SW 1271 (cell line): ENCODE data around the gene CLDN5.

Source experiments
- DNase-seq, 2 experiments: peaks; one replicate each; lab custom pipeline; 2025; lab: John Stamatoyannopoulos, UW

Gene CLDN5, protein sequence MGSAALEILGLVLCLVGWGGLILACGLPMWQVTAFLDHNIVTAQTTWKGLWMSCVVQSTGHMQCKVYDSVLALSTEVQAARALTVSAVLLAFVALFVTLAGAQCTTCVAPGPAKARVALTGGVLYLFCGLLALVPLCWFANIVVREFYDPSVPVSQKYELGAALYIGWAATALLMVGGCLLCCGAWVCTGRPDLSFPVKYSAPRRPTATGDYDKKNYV

DNA sequence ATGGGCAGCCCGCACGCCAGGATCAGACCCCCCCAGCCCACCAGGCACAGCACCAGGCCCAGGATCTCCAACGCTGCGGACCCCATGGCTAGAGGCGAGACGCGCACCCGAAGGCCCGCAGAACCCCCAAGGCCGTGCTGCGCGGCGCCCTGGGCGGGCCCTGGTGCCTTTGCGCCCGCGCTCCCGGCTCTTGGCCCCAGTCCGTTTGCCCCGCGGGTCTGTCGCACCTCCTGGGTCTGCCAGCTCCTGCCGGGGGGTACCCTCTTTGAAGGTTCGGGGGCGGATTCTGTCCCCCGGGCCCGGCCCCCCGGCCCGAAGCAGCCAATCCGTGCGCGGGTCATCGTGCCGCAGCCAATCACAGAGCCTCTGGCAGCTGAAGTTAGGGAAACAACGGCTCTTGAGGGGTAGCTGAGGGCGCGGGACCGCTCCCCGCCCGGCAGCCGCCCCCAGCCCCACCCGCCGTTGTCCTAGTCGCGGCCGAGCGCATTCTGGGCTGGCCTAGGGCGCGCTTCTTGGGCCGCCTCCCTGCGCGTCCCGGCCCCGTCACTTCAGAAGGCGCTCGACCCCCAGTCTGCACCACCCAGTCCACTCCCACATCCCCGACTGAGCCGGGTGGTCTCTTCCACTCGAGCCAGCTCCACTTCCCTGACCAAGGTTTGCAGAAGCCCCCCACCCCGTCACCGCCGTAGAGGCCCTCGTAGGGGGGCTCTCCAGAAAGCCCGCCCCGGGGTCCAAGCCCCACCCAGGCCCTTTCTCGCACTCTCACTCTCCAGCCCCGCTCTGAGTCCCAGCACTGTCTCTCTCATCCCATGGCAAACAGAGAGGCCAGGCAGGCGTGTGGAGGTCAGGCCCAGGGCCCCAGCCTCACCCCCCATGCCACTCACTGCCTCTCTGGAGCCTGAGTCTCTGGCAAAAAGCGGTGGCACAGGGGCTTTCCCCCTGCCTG is at the start of gene CLDN5:
Gene CLDN5 (minus strand): TSS at position 241 of the 946 bp plus-strand sequence. CDS start 155 bp downstream, at position 86.
- no peak for DNase-seq

DNA sequence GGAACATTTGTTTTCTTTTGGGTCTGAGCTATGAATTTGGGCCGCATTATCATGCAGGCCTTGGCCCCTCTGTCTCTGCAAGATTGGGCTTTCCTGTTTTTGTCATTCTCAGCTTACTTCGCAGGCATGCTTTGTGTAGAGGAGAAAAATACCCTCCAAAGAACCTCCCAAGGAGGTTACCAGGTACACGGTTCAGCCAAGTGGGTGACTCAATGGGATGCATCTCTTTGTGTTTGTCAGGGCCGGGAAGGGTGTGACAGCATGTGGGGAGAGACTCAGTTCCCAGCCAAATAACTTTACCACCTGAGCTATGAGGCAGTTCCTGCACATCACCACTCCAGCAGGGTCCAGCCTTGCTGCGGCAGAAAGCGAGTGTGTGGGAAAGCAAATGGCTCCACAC is 47.8 kb upstream of the CLDN5 start:
- no peak for DNase-seq

DNA sequence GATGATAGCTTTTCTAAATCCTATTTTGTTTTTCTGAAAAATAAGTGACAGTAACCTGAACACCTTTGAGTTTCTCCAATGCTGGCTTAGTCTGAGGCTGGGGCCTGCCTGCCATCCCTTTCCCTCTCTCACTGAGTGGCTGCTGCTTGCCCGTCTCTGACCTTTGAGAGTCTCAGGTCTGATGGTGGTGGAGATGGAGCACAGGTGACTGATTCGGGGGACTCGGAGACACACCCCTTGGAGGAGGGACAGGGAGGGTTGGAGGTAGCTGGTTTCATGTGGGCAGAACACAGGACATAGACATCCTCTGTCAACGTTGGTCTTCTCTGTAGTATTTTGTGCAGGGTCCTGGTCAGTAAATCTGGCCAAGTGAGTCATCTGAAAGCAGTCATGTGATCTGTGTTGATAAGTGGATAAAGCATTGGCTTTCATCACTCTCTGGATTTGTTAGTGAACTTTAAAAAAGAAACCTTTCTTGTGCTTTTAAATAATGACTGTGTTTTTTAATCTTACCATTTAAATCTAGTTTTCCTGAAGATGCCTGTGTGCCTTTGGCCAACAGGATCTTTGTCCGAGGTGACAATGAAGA is 47.1 kb upstream of the CLDN5 start:
- no peak for DNase-seq

DNA sequence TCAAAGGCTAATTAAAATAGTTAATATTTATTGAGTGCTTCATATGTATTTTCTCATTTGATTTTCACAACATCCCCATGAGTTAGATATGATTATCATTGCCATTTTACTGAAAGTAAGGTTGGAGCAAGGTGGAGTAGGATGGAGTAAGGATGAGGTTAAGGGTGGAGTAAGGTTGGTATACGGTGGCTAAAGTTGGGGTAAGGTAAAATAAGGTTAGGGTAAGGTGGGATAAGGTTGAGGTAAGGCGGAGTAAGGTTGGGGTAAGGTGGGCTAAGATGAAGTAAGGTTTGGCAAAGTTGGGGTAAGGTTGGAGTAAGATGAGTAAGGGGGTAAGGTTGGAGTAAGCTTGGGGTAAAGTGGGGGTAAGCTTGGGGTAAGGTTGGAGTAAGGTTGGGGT is 45.8 kb upstream of the CLDN5 start:
- no peak for DNase-seq

DNA sequence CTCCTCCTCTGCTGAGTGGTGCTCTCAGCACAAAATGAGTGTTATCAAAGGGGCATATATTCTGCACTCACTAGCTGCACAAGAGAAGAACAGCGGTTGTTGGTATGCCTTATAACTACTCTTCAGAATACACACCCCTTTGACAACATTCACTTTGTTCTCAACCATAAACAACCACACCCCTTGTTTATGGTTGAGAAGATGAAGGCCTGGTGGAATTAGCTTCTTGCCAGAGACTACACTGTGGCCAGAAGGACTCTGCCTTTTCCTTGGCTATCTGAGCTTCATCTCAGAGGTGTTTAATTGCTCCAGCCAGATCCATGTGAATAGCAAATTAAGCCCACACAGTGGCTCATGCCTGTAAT is 45.0 kb upstream of the CLDN5 start:
- DNase-seq, result no peak

DNA sequence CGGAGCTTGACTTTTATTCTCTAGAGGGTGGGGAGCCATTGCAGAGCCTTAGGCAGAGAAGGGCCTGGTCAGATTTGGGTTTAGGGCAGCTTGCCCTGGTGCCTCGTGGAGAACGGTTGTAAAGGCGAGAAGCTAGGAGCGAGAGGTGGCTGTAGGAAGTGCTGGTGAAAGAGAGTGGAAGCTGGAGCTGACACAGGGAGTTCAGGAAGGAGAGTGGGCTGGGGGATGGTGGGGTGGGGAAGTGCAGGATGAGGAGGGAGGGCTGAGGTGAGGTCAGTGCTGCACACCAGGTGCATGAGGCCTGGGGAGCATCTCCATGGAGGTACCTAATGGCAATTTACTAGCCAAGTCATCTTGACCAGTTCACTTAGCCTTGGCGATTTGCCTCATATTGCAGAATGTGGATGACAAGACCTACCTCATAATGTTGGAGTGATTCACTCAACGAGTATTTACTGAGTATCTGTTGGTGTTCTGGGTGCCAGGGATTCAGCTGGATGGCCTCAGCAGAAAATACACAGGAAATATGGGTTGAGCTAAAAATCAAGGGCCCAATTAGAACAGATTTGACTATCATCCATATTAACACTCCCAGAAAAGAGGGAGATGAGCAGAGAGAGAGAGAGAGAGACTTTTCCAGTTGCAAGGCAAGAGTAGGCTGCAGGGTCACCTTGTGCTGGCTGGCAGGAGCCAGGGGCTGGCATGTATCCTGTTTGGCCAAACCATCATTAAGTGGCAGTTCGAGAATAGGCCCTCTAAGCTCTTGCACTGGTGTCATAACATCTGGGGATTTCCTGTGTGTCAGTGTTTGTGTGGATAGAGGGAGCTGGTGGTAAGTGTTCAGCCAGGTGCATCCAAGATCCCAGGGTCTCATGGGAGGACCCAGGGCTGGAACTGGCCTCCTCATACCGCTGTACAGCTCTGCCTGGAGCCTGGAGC is 44.4 kb upstream of the CLDN5 start:
- DNase-seq, result no peak

DNA sequence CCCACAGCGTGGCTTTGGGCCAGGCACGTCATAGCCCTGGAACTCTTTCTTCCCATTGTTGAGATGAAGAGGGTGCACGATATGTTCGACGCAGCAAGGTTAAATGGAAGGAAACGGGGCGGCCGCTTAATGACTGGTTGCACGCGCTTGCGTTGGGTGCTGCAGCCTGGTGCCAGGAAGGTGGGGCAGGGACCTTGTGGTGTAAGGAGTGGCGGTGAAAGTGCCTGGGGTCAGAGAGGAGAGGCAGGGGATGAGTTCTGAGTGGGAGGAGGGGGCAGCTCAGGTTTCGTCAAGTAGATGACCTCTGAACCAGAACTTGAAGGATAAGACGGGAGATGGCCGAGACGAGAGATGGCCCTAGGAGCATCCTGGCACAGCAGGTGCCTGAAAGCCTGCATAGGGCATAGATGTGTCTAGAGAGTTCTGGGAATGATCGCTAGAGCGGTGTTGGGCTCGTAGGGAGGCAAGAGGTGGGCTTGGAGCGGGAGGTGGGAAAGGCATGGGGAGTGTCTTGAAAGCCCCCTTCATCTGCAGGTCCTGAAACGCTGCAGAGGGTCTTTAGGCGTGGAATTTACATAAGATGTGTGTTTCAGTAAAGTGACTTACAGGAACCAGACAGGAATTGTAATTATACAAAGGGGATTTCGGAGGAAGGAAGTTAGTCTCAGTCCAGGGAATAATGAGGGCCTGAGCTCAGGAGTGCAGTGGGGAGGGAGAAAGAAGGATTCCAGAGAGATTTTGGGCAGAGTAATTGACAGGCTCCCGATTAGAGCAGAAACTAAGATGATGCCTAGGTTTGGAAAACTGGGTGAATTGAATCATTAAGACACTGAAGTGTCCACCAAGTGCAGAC is 43.2 kb upstream of the CLDN5 start:
- no peak for DNase-seq

DNA sequence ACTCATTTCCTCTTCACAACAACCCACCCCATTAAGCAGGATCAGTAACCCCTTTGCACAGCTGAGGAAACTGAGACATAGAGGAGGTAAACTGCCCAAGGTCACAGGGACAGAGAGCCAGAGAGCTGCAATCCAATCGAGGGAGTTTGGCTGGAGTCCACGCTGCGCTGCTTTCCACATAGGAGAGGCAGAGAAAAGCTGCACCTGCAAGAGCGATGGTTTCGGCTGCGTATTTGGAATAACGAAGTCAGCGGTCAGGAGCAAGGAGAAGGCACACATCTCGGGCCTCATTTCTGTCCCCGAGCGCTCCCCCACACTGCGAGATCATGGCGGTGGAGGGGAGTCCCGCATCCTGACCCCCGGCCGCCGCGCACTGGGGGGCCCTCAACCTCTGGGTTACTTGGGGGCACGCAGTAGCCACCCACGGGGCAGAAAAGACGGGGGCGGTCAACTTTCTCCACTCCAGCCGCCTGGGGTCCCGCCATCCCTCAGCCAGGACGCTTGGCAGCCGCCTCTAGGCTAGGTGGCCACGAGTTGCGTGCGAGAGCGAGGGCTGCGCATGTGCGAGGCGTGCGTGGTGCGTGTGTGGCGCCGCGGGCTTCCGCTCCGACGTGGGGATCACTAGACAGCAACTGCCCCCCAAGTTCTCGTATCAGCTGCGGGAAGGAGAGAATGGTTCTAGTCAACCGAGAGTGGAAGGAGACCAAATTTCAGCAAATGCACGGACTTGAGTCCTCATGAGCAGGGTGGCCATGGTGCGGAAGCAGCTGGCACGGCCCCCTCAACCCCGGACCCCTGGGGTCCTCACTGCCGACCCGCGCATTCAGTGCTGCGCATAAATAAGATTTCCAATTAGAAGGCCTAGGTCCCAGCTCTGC is 42.3 kb upstream of the CLDN5 start:
- DNase-seq, result no peak

DNA sequence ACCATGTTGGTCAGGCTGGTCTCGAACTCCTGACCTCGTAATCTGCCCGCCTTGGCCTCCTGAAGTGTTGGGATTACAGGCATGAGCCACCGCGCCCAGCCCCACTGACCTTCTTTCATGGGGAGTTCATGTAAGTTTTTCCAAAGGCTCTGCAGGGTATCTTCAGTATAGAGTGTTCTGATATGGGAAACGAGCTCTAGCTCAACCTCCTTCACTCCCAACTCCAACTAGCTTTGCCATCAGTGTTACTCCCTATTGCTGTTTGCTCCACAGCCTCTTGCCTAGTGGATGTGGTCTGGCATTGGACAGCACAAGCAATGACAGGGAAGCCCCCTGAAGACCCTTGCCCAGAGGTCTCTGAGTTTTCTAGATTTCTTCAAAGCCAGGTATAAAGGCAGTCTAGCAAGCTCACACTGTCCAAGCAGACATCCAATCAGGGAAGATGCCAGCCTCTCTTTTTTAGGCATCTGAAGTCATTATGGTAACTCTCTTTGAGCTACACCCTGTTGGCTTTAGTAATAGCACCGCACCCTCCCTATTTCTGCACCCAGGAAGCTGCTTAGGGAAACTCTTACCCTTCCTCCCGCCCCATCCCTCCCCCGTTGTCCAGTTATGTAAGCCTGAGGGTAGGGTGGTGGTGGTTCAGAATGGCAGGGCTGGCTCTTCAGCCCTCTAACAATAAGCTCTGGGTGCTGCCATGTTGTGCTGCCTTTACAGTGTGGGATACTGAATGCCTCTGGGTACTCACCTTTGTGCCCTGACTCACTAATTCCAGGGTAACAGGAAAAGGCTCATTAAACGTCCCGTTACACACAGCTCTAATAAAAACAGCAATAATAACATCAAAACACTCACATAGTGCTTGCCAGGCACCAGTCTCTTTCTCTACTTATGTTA is 41.4 kb upstream of the CLDN5 start:
- DNase-seq, result no peak

DNA sequence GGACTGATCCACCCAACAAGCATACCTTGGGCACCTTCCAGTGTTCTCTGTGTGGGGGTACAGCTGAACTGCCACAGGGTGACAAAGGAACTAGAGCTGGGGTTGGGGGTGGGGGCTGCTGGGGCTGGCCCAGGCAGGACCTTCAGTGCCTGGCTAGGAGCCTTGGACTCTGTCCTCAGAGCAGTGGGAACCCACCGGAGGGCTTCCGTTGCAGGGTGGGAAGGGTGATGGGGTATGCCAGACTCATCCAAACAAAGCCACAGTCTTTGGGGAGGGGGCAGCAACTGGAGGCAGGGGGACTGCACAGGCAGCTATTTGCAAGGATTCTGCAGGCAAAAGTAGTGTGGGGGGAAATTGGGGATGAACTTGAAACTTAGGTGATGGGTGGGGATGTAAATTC is 35.7 kb upstream of the CLDN5 start:
- no peak for DNase-seq

DNA sequence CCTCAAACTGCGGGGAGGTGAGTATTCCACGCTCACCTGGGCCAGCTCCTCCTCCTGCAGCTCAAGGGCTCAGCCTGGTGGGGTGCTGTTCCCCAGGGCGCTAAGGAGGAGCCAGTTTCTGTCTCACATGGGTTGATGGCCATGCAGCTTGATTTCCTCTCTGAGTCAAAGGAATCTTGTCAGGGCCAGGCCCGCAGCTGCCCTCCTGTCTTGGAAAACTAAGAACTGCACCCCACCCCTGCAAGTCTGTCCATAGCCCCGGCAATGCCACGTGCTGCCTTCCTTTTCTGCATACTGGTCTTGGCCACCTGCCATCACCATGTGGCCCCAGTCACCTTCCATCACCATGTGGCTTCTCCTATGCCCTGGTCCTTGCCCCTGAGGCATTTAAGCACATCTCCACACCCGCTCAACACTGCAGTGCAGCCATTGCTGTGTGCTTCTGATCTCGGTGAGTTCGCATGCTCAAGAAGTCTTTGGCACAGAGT is 35.2 kb upstream of the CLDN5 start:
- DNase-seq, result no peak

DNA sequence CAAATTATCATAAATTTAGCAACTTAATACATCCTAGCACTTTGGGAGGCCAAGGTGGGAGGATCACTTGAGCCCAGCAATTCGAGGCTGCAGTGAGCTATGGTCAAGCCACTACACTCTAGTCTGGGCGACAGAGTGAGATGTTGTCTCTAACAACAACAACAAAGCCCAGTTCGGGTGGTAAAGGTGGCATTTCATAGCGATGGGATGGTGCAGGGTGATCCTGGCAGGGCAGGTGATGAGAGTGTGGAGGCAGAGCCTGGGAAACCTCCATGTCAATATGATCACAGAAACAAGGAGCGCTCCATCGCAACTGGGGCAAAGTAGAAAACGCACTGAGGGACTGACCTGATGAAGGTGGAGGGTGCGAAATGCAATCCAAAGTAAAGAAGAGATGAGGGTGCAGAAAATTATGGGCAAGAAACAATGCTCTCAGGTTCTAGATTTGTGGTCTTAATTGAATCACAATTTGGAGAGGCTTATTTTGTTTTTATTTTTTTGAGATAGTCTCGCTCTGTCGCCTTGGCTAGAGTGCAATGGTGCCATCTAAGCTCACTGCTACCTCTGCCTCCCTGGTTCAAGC is 32.8 kb upstream of the CLDN5 start:
- no peak for DNase-seq

DNA sequence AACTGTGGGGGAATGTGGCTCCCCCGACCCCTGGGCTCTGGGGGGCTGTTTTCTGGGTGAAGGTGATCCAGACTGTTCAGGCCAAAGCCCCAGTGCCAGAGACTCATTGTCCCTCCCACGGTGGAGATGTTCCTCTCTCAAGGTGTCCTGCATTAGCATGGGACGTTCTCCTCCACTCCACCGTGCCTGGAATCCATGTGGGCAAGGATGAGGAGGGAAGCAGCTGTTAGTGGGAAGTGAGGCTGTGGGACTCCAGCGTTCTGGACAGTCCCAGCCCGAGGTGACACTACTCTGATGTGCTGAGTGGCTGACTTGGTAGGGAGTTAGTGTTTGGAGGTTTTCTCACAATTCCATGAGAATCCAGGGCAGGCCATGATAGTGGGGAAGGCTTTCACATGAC is 31.4 kb upstream of the CLDN5 start:
- no peak for DNase-seq

DNA sequence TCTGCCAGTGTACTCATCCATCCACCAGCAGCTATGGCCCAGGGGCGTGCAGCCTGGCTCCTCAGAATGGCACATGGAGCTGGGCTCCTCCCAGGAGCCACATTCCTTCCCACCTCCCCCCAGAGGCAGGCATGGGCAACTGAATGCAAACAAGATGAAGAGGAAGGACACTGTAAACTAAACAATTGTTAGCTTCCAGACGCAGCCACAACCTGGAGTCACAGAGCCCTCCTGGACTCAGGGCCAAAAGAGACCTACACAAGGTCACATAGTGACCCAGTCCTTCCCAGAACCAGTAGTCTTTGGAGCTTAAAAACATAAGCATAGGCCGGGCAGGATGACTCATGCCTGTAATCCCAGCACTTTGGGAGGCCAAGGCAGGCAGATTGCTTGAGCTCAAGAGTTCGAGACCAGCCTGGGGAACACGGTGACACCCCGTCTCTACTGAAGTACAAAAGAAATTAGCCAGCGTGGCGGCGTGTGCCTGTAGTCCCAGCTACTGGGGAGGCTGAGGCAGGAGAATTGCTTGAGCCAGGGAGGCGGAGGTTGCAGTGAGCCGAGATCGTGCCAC is 30.7 kb upstream of the CLDN5 start:
- DNase-seq, result peak in 1 of 2 experiments; percentile 49

DNA sequence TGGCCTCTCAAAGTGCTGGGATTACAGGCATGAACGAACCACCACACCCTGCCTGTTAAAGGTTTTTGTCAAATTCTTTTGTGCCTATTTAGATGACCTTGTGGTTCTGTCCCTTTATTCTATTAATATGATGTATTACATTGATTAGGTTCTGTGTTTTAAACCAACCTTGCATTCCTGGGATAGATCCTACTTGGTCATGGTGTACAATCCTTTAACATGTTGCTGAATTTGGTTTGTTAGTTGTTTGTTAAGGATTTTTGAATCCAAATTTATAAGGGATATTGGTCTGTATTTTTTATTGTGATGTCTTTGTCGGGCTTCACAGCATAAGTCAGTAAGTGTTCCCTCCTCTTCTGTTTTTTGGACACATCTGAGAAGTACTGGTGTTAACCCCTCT is 29.0 kb upstream of the CLDN5 start:
- DNase-seq, result no peak

DNA sequence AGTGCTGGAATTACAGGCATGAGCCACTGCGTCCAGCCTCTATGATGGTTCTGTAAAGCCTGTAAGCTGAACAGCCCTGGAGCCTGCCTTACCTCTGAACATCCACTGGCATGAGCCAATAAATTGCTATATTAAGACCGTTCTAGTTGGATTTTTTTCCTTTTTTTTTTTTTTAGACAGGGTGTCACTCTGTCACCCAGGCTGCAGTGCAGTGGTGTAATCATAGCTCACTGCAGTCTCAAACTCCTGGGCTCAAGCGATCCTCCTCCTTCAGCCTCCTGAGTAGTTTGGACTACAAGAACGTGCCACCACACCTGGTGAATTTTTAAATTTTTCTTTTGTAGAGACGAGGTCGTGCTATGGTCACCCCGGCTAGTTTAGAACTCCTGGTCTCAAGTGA is 26.2 kb upstream of the CLDN5 start:
- no peak for DNase-seq

DNA sequence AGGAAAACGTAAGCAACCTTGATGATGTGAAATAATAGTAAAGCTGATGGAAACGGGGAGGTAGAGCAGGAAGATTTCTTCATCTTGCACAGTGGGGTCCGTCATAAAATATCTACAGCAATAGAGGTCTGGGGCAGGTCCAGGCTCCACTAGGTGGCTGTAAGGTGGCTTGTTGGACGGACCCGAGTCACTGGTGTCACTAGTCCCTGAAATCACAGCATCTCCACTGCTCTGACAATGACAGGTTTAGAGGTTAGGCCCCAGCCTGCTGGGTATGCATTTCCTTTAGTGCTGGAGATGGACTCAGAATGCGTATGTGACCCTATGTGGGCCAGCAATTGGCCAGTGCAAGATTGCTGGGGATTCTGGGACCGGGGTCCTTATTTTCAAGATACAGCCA is 25.2 kb upstream of the CLDN5 start:
- no peak for DNase-seq

DNA sequence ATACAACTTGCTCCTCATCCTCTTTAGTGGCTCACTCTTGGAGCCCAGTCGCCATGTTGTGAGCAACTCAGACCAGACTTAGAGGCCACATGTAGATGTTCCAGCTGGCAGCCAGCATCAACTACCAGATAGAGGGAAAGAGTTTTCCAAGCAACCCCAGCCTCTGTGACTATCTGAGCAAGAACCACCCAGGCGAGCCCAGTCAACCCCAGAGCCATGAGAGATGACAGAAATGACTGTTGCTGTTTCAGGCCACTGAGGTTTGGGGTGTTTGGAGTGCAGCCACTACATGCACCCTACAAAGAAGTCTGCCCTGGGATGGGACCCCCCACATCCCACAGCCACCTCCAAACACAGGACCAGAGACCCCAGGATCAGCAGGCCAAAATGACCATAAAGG is 24.8 kb upstream of the CLDN5 start:
- no peak for DNase-seq
